ENCODE measurements around the gene SRP72. TPM values are rescaled to one million over a fixed set of nuclear protein-coding genes. Genes with fewer than 3 reads are reported as not detected.

Gene SRP72
- total and polyA plus RNA-seq, 2 of the 8 experiments (the other 6 are each of a cell fraction or from before 2014, with no cell fraction given): 37.7 to 144 TPM

DNA sequence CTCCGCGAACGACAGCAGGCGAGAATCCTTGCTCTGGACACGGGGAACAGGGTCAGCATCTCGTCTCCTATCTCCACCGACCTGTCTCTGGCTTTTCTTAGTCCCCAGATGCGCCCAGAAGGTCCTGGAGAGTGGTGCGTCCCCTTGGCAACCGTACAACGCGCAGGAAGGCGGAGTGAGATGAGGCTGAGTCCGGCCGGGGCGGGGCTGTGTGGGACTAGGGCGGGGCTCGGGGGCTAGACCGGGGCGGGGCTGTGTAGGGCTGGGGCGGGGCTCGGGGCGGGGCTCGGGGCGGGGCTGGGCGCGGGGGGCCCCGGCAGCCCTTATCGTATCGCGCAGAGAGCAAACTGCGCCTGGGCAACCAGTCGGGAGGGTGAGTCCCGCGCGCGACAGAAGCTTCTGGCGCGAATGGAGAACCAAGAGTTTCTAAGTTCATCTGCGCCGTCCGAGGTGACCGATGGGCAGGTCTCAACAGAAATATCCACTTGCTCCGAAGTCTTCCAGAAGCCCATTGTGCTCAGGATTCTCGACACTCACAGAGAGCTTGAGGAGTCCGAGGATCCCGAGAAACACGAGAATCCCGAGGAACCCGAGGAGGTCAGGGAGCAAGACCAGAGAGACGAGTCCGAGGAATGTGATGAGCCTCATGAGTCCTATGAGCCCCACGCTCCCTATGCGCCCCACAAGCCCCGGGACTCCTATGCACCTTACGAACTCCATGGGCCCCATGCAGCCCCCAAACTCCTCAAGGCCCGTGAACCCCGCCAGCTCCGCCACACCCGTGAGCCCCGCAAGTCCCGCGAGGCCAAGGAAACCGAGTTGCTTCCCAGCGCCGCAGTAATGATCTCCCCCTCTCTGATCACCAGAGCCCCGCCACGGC is 63.1 kb downstream of the SRP72 start (continued):
- TF ChIP-seq BACH1 (IDR thresholded peaks at IDR 0.05; ENCODE audit: low read length) (peak; percentile 75), SIX5 (IDR thresholded peaks at IDR 0.05; ENCODE audit: low read depth, low read length) (no peak), CHD2 (IDR thresholded peaks at IDR 0.05; ENCODE audit: low read length) (peak; percentile 98), SRF (IDR thresholded peaks at IDR 0.05; ENCODE audit: low read depth, low read length) (no peak), HDAC6 (IDR thresholded peaks at IDR 0.05; ENCODE audit: low read depth, low read length) (no peak), ATF3 (IDR thresholded peaks at IDR 0.05; ENCODE audit: insufficient read depth, low read depth, low read length) (no peak), NRF1 (IDR thresholded peaks at IDR 0.05; ENCODE audit: low read depth, low read length) (no peak), ZNF274 (IDR thresholded peaks at IDR 0.05; ENCODE audit: borderline replicate concordance, extremely low read depth, low read length) (no peak), PHF8 (conservative IDR thresholded peaks at IDR 0.05; ENCODE audit: low read depth, low read length) (peak; percentile 67), POLR2A (IDR thresholded peaks at IDR 0.05; ENCODE audit: control extremely low read depth in 1 of 2, low read depth in 2 of 2, low read length in 2 of 2) (peak; percentile 19 to 60; a peak in 2 of 3 replicates), CBX5 (IDR thresholded peaks at IDR 0.05; ENCODE audit: low read depth, low read length) (no peak), SP4 (IDR thresholded peaks at IDR 0.05; ENCODE audit: low read length) (no peak), MAFK (IDR thresholded peaks at IDR 0.05; ENCODE audit: low read depth, low read length) (no peak), CEBPB (IDR thresholded peaks at IDR 0.05; ENCODE audit: low read depth, low read length) (no peak), RBBP5 (IDR thresholded peaks at IDR 0.05; ENCODE audit: borderline replicate concordance, low read depth, low read length) (no peak), CTBP2 (IDR thresholded peaks at IDR 0.05; ENCODE audit: borderline replicate concordance, insufficient read depth, insufficient read length, low read length) (no peak), KDM5A (IDR thresholded peaks at IDR 0.05; ENCODE audit: low read length) (no peak), EGR1 (IDR thresholded peaks at IDR 0.05; ENCODE audit: borderline replicate concordance, low read depth, low read length) (no peak), SP2 (IDR thresholded peaks at IDR 0.05; ENCODE audit: low read length) (no peak), KDM1A (IDR thresholded peaks at IDR 0.05; ENCODE audit: borderline replicate concordance, low read length) (no peak), CREB1 (IDR thresholded peaks at IDR 0.05) (no peak), RAD21 (IDR thresholded peaks at IDR 0.05 in 1 of 2, conservative IDR thresholded peaks at IDR 0.05 in 1 of 2; ENCODE audit: low read depth in 2 of 2, low read length in 2 of 2) (no peak), KDM4A (IDR thresholded peaks at IDR 0.05; ENCODE audit: low read depth, low read length, severe bottlenecking) (peak; percentile 99), HDAC2 (IDR thresholded peaks at IDR 0.05; ENCODE audit: borderline replicate concordance in 1 of 2, low read depth in 2 of 2, low read length in 2 of 2) (no peak)
